Esophagus squamous epithelium (tissue), 5 donors: Measurements from ENCODE around the gene OLFML3. TPM values are rescaled to one million over a fixed set of nuclear protein-coding genes. Genes with fewer than 3 reads are reported as not detected.

Experiments used
- DNase-seq: peaks from one replicate; lab custom pipeline; 2025; lab: John Stamatoyannopoulos, UW
- H3K27ac ChIP-seq, 4 donors: fragments of 200-600 bp; sonication (generic); one replicate each; pipeline ENCODE4 v1.5.1; 2016 to 2019; ENCODE audit warnings: mild to moderate bottlenecking in 1 of 4
- H3K27me3 ChIP-seq, 4 donors: fragments of 200-600 bp; sonication (generic); 1 replicate in 3 of 4; 2 replicates in 1 of 4; pipeline versions ENCODE4 v1.5.1 to v1.6.0; 2017 to 2021; ENCODE audit warnings: antibody characterized with exemption in 1 of 4
- H3K36me3 ChIP-seq, 3 donors: fragments of 200-600 bp; sonication (generic); one replicate each; pipeline ENCODE4 v1.5.1; 2016 to 2019
- H3K4me1 ChIP-seq, 3 donors: fragments of 200-600 bp; sonication (generic); one replicate each; pipeline ENCODE4 v1.5.1; 2017 to 2019
- H3K4me3 ChIP-seq, 4 donors: fragments of 200-600 bp; sonication (generic); 1 replicate in 3 of 4; 2 replicates in 1 of 4; pipeline ENCODE4 v1.5.1; 2016 to 2019; ENCODE audit warnings: mild to moderate bottlenecking in 2 of 4, moderate library complexity in 1 of 4
- H3K9me3 ChIP-seq, 3 donors: fragments of 200-600 bp; sonication (generic); one replicate each; pipeline ENCODE4 v1.5.1; 2016 to 2019
- POLR2A ChIP-seq, 4 donors: fragments of 450-650 bp; IDR thresholded peaks; one replicate each; pipeline ENCODE4 v1.6.1; 2017; ENCODE audit warnings: antibody characterized with exemption in 4 of 4, mild to moderate bottlenecking in 4 of 4, moderate library complexity in 3 of 4
- WGBS, 2 donors: methylation state at CpG; one replicate each; pipeline ENCODE4 v1.1.5; 2018; 5-methylcytosine and 5-hydroxymethylcytosine counted together
- intact Hi-C: fragments of 100-400 bp; cut with DNase I; formaldehyde crosslinking; loops from one replicate; pipeline ENCODE4 v1.15.0; 2022
- total RNA-seq, 4 donors: library from RNA; depleted of rRNA; stranded (reverse); fragments of >200 nt; gene quantifications; one replicate each; pipeline ENCODE4 v1.1.0, GENCODE V29; 2016
- TF ChIP-seq, protein P1 (sequence below), 6 experiments: fragments of 450-650 bp in 4 of 6; fragments of 200-600 bp in 2 of 6; sonication (generic) in 2 of 6; IDR thresholded peaks; one replicate each; pipeline ENCODE4 v1.5.1; 2016 to 2019; ENCODE audit warnings: antibody characterized with exemption in 6 of 6, mild to moderate bottlenecking in 4 of 6, moderate library complexity in 4 of 6
- donor health status: DM: yes; HTN: yes; CAD: no.

The OLFML3 gene
- total RNA-seq, 4 donors from 2014 or later = 1.2 to 62.0 (median 9.9) TPM

DNA sequence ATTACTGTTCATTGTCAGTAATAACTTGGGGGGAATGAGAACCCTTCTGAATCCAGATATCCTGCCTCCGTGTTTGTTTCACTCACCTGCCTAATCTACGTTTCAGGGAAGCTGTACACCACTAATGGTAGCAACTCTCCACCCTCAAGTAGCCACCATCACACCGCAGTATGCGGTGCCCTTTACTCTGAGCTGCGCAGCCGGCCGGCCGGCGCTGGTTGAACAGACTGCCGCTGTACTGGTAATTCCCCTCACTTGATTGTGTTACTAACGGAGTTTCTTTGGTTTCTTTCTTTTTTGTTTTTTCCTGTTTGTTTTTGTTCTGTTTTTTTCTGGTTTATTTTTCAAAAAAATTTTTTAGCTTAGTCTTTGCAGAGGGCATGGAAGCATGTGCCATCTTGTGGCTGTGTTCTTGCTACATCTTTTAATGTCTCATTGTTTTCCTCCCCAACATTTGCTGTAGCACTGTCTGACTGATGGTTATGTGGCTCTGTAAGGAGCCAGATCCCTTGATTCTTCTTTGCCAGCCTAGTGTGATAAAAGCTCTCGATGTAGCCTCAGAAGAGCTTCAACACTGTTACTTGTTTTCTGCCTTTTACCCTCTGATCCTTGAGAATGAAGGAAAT, 15.9 kb upstream of the OLFML3 start:
- no peak for TF ChIP-seq POLR2A (IDR thresholded peaks at IDR 0.05)
- TF ChIP-seq, protein P1, sequence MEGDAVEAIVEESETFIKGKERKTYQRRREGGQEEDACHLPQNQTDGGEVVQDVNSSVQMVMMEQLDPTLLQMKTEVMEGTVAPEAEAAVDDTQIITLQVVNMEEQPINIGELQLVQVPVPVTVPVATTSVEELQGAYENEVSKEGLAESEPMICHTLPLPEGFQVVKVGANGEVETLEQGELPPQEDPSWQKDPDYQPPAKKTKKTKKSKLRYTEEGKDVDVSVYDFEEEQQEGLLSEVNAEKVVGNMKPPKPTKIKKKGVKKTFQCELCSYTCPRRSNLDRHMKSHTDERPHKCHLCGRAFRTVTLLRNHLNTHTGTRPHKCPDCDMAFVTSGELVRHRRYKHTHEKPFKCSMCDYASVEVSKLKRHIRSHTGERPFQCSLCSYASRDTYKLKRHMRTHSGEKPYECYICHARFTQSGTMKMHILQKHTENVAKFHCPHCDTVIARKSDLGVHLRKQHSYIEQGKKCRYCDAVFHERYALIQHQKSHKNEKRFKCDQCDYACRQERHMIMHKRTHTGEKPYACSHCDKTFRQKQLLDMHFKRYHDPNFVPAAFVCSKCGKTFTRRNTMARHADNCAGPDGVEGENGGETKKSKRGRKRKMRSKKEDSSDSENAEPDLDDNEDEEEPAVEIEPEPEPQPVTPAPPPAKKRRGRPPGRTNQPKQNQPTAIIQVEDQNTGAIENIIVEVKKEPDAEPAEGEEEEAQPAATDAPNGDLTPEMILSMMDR (IDR thresholded peaks at IDR 0.05) = peak in 1 of 6 experiments; percentile 5
- Histone ChIP-seq H3K27me3 (no peaks in the 10 kb centered on the region), H3K27ac (no peak overlapping the region), H3K4me1 (no peaks in the 10 kb centered on the region), H3K9me3 (no peaks in the 10 kb centered on the region), H3K36me3 (peaks cover 9 to 90% (median 19%) of the 10 kb centered on the region in 3 donors), H3K4me3 (no peak overlapping the region)
- intact Hi-C loops = no loop called here
- WGBS, 2 donors = 88 to 92% methylated on average over 12 of the region's 12 CpGs
- DNase-seq = no peak

DNA sequence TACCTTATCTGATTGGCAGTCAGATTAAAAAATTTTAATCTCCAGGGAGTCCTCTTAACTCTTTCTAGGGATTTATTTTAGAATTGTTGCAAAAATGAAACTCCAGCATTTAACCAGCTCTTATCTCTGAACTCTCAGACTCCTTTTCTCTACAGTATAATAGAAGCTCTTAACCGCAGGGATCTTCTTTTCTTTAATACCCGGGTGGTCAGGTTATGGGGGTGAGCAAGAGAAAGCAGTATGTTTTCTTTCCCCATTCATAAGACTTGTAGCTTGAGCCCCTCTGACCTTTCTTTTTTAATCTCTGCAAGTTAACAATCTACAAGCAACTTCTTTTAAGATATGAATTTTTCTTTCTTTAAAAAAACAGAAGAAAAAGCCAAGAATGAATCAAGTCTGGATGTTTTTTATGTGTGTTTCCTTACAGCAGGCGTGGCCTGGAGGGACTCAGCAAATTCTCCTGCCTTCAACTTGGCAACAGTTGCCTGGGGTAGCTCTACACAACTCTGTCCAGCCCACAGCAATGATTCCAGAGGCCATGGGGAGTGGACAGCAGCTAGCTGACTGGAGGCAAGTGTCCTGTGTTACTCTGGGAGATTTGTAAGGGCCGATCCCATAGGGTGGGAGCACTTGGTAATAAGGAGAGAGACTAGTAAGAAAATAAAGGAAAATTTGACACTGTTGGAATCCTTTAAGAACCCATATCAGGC, 13.4 kb upstream of the OLFML3 start:
- no peaks in the 10 kb centered on the region for H3K9me3 ChIP-seq

DNA sequence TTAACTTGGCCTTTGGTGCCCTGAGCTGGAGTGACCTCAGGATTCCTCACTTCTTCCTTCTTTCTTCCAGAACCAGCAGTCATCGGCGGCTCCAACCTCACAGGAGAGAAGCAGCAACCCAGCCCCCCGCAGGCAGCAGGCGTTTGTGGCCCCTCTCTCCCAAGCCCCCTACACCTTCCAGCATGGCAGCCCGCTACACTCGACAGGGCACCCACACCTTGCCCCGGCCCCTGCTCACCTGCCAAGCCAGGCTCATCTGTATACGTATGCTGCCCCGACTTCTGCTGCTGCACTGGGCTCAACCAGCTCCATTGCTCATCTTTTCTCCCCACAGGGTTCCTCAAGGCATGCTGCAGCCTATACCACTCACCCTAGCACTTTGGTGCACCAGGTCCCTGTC, 6.3 kb upstream of the OLFML3 start:
- no peaks in the 10 kb centered on the region for H3K27me3 ChIP-seq
- H3K27ac ChIP-seq = no peak overlapping the region
- H3K36me3 ChIP-seq = peaks cover 39 to 82% (median 45%) of the 10 kb centered on the region in 3 donors
- no peak for DNase-seq
- H3K4me3 ChIP-seq = no peak overlapping the region
- no peak for TF ChIP-seq POLR2A (IDR thresholded peaks at IDR 0.05)
- TF ChIP-seq, protein P1 (IDR thresholded peaks at IDR 0.05) = no peak
- intact Hi-C loops = no loop called here
- H3K4me1 ChIP-seq = peaks cover 0 to 22% (median 10%) of the 10 kb centered on the region in 3 donors
- 91 to 95% methylated on average over 9 of the region's 9 CpGs for WGBS, 2 donors
- no peaks in the 10 kb centered on the region for H3K9me3 ChIP-seq

More for the DNA sequence above, 13.4 kb upstream of the OLFML3 start:
- no peak for DNase-seq
- Histone ChIP-seq H3K4me1 (no peaks in the 10 kb centered on the region), H3K27ac (no peak overlapping the region), H3K4me3 (no peak overlapping the region), H3K27me3 (no peaks in the 10 kb centered on the region), H3K36me3 (peaks cover 29 to 95% (median 44%) of the 10 kb centered on the region in 3 donors)
- intact Hi-C loops = no loop called here
- WGBS, 2 donors = 77 to 85% methylated on average over 4 of the region's 4 CpGs
- TF ChIP-seq POLR2A (IDR thresholded peaks at IDR 0.05) = no peak
- TF ChIP-seq, protein P1 (IDR thresholded peaks at IDR 0.05) = no peak

DNA sequence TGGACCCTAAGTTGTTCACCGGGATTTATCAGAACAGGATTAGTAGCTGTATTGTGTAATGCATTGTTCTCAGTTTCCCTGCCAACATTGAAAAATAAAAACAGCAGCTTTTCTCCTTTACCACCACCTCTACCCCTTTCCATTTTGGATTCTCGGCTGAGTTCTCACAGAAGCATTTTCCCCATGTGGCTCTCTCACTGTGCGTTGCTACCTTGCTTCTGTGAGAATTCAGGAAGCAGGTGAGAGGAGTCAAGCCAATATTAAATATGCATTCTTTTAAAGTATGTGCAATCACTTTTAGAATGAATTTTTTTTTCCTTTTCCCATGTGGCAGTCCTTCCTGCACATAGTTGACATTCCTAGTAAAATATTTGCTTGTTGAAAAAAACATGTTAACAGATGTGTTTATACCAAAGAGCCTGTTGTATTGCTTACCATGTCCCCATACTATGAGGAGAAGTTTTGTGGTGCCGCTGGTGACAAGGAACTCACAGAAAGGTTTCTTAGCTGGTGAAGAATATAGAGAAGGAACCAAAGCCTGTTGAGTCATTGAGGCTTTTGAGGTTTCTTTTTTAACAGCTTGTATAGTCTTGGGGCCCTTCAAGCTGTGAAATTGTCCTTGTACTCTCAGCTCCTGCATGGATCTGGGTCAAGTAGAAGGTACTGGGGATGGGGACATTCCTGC, 3.9 kb upstream of the OLFML3 start:
- intact Hi-C loops = no loop called here
- Histone ChIP-seq H3K4me1 (peaks cover 0 to 43% (median 10%) of the 10 kb centered on the region in 3 donors), H3K36me3 (peaks cover 15 to 58% (median 23%) of the 10 kb centered on the region in 3 donors), H3K27me3 (no peaks in the 10 kb centered on the region), H3K27ac (no peak overlapping the region), H3K9me3 (no peaks in the 10 kb centered on the region), H3K4me3 (no peak overlapping the region)
- no peak for DNase-seq
- TF ChIP-seq POLR2A (IDR thresholded peaks at IDR 0.05) = no peak
- TF ChIP-seq, protein P1 (IDR thresholded peaks at IDR 0.05) = no peak
- WGBS, 2 donors = 54 to 58% methylated on average over 4 of the region's 4 CpGs
